ENCODE data around the gene PSMD9. TPM values are rescaled to one million over a fixed set of nuclear protein-coding genes. Genes with fewer than 3 reads are reported as not detected.

Gene PSMD9
- total and polyA plus RNA-seq, 2 experiments from 2014 or later: 32.7 to 36.3 TPM

- no peak for TF ChIP-seq CTCF (conservative IDR thresholded peaks at IDR 0.05; ENCODE audit: low read depth in 2 of 2)
- TF ChIP-seq STAT1 (IDR thresholded peaks at IDR 0.05; ENCODE audit: unreplicated experiment): no peak
Measured at GRCh38 chr12:121930862-121931261, 42.3 kb downstream of the PSMD9 start (continued).

- Histone ChIP-seq H3K27ac (ENCODE audit: low read depth) (no peak overlapping the region), H3K27me3 (ENCODE audit: insufficient read depth) (no peaks in the 10 kb centered on the region), H3K4me2 (no peak overlapping the region), H3K4me1 (ENCODE audit: insufficient read depth) (peaks cover 23% of the 10 kb centered on the region), H3F3A (replicated peaks; ENCODE audit: low read depth) (0 out of 2 replicates have a peak, but pooled peaks cover 4% of the 10 kb centered on the region), H2AFZ (no peak overlapping the region), H3K79me2 (replicated peaks; ENCODE audit: insufficient read depth) (no peaks in the 10 kb centered on the region), H3K9me2 (ENCODE audit: insufficient read depth) (no peaks in the 10 kb centered on the region), H4K20me1 (replicated peaks; ENCODE audit: insufficient read depth) (no peaks in the 10 kb centered on the region), H3K4me3 (no peak overlapping the region), H3K36me3 (ENCODE audit: insufficient read depth) (no peaks in the 10 kb centered on the region; the same call in 1 of the 2 replicates)
- TF ChIP-seq ZNF462 (CRISPR knock-in tag; IDR thresholded peaks at IDR 0.05): no peak
- TF ChIP-seq JUNB (IDR thresholded peaks at IDR 0.05; ENCODE audit: unreplicated experiment): no peak
- TF ChIP-seq ZNF331 (CRISPR knock-in tag; IDR thresholded peaks at IDR 0.05; ENCODE audit: low read depth): no peak
- no peak overlapping the region; the same call in 1 of the 2 replicates for H3K27ac Mint-ChIP-seq
- H3K4me1 Mint-ChIP-seq: peaks cover 29% of the 10 kb centered on the region
- H3K9me3 Mint-ChIP-seq: no peaks in the 10 kb centered on the region; the same call in 2 of the 3 replicates
- ATAC-seq: no peak
- peaks cover 4% of the 10 kb centered on the region; the same call in 1 of the 3 replicates for H3K36me3 Mint-ChIP-seq (ENCODE audit: low read depth)
- peaks cover 5% of the 10 kb centered on the region for H3K27me3 Mint-ChIP-seq (ENCODE audit: insufficient read depth, low read depth, poor library complexity)
- H3K4me3 Mint-ChIP-seq: no peak overlapping the region
- no peak for DNase-seq (ENCODE audit: low spot score)
Measured at GRCh38 chr12:121932176-121932536, 43.6 kb downstream of the PSMD9 start.

Measured in GM23338 (cell line).